OCI-M2 (cell line): ENCODE data around the gene PINK1.

Experiments used
- DNase-seq: peaks from one replicate; lab custom pipeline; 2025; ENCODE audit not compliant: unreplicated experiment; lab: John Stamatoyannopoulos, UW

PINK1 gene

DNA sequence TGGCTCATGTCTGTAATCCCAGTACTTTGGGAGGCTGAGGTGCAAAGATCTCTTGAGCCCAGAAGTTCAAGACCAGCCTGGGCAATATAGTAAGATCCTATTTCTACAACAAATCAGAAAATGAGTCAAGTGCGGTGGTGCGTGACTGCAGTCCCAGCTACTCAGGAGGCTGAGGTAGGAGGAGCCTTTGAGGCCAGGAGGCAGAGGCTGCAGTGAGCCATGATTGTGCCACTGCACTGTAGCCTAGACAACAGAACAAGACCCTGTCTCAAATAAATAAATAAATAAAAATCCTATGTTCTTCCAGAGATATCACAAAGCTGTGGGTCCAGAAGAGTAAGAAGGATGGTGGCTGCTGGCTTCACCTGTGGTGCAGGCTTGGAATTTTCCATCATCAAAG is 22.3 kb upstream of the PINK1 start:
- no peak for DNase-seq

DNA sequence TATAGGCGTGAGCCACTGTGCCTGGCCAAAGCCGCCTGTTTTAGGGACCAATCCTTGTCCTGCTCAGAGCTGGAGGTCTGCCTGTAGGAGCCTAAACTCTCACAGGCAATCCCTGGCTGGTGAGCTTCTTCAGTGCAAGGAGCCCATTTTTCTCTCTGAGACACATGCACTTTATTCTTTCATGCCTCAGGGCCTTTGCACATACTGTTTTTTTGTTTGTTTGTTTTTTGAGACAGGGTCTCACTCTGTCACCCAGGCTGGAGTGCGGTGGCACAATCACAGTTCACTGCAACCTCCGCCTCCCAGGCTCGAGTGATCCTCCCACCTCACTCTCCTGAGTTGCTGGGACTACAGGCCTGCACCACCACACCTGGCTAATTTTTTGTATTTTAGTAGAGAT is 21.6 kb upstream of the PINK1 start:
- no peak for DNase-seq

DNA sequence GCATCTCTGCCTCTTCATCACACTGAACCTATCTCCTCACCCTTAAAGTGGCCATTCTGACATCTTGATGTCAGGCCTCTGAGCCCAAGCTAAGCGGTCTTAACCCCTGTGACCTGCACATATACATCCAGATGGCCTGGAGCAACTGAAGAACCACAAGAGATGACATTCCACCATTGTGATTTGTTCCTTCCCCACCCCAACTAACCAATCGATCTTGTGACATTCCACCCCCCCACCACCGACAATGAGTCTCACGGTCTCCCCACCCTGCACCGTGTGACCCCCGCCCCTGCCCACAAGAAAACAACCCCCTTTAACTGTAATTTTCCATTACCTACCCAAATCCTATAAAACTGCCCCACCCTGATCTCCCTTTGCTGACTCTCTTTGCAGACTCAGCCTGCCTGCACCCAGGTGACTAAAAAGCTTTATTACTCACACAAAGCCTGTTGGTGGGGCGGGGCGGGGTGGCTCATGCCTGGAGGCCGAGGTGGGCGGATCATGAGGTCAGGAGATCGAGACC is 21.0 kb upstream of the PINK1 start:
- DNase-seq, result no peak

DNA sequence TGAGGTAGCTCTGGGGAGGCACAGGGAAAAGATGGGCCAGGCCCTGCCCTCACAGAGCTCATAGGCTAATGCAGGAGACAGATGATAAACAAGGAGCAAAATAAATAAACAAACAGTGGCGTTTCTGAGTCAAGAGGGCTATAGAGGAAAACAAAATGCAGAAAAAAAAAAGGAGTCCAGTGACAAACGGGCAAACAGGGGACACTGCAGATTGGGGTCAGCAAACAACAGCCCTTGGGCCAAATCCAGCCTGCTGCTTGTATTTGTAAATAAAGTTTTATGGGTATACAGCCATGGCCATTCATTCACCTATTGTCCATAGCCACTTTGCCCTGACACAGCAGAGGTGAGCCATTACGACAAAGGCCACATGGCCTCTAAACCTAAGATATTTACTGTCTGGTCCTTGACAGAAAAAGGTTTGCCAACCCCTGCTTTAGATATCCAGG is 19.1 kb upstream of the PINK1 start:
- no peak for DNase-seq

DNA sequence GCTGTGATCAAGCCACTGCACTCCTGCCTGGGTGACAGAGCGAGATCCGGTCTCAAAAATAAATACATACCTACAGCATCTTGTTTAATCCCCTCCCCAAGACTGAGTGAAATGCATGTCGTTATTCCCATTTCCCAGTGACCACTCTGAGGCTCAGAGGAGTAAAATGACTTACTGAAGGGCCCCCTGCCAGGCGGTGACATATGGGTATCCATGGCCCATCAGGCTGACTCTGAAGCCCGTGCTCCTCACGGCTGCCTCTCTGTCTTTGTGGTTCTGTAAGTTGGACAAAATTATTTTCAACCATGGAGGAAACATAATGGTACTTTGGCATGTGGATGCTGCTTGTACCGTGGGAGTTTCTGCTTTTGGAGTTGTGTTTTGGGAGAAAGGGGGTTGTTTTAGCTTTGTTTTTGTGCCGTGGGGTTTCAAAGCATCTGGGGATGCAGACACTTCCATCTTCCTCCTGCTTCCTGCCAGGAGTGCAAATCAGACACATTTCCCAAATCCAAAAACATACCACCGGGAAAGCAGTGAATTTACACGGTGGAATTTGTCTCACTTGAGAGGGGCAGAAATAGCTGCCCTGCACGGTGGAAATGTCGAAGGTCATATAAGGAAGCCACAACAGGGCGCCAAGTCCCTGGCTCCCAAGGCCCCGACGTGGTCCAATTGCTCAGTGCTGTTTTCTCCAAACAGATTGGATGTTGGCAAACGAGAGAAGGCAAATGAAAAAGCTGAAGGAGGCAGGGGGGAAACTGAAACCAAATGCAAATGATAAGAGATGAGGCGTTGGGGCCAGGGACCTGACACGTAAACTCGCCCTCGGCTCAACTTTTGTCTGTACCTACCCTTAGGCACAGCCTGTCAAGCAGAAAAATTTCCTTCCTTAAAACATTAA is 17.1 kb upstream of the PINK1 start:
- DNase-seq, result no peak

DNA sequence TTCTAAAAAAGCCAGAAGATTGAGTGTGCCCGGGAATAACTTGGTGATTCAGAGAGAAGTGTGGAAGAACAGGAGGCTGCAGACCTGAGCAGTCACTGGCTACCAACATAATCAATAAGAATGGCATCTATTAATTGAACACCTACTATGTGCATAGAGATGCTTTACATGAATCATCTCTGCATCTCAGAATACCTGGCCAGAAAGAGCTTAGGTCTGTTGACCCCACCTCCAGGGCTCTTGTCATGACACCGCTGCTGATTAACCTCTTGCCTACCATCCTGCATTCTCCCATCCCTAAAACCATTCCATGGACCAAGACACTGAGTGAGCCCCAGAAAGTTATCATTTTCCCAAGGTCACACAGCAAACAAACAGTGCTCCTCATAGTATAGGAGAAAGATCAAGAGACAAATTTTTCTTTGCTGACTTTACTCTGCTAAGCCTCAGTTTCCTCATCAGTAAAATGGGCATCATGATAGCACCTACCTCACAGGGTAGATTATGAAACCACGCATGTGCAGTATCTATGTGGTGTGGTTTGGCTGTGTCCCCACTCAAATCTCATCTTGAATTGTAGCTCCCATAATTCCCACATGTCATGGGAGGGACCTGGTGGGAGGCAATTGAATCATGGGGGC is 16.3 kb upstream of the PINK1 start:
- DNase-seq, result no peak

- DNase-seq, result no peak
These were observed 14.7 kb upstream of the PINK1 start for GRCh38 chr1:20618550-20618949.

GRCh38 chr1:20619999-20620398 is 13.3 kb upstream of the PINK1 start:
- DNase-seq, result no peak

DNA sequence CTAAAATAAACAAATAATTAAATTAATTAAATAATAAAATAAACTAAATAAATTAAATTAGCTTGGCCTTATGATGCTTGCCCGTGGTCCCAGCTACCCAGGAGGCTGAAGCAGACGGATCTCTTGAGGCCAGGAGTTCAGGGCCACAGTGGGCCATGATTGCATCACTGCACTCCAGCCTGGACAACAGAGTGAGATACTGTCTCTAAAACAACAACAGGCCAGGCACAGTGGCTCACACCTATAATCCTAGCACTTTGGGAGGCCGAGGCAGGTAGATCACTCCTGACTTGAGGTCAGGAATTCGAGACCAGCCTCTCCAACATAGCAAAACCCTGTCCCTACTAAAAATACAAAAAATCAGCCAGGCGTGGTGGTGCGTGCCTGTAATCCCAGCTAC is 12.2 kb upstream of the PINK1 start:
- DNase-seq, result no peak

GRCh38 chr1:20624709-20625108 is 8.5 kb upstream of the PINK1 start:
- DNase-seq, result no peak

DNA sequence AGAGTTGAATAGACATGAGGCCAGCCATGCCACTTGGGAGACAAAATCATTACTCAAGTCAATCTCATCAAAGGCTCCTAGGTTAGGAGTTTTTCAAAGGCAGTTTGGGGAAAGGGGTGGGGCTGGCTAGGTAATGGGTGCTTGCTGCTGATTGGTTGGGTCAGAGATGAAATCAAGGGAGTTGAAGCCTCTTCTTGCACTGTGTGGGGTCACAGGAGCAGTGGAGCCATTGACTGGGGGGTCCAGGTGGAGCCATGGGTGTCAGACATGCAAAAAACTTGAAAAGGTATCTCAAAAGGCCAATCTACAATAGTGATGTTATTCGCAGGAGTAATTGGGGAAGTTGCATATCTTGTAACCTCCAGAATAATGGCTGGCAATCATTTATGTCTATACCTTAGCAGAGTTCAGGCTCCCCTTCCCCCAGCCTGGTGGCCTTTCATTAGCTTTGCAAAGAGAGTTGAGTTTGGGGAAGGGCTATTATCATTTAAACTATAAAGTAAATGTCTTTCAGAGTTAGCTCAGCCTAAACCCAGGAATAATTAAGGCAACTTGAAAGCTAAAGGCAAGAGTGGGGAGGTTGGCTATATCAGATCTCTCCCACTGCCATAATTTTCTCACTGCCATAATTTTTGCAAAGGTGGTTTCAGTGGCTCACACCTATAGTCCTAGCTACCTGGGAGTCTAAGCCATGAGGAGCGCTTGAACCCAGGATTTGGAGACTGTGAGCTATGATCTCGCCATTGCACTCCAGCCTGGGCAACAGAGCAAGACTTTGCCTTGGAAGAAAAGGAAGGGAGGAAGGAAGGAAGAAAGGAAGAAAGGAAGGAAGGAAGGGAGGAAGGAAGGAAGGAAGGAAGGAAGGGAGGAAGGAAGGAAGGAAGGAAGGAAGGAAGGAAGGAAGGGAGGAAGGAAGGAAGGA is 7.8 kb upstream of the PINK1 start:
- no peak for DNase-seq

- DNase-seq, result no peak
These were observed 7.2 kb upstream of the PINK1 start for GRCh38 chr1:20626098-20626427.

DNA sequence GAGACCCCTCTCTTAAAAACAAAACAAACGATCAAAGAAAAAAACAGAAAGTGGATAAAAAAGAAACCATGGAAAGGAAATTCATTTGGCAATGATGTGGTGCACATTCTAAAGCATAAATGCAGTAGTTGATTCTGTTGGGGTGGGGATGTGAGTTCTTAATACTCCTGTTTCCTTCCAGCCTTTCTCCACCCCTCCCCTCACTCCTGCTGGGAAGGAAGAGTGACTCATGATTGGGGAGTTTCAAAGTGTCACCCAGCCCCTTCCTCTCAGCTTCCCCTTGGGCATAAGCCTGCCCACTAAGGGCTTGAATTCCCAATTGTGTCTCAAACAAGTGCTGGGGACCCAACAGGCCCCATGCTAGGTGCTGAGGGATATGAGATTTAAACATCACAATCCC is 6.7 kb upstream of the PINK1 start:
- no peak for DNase-seq

DNA sequence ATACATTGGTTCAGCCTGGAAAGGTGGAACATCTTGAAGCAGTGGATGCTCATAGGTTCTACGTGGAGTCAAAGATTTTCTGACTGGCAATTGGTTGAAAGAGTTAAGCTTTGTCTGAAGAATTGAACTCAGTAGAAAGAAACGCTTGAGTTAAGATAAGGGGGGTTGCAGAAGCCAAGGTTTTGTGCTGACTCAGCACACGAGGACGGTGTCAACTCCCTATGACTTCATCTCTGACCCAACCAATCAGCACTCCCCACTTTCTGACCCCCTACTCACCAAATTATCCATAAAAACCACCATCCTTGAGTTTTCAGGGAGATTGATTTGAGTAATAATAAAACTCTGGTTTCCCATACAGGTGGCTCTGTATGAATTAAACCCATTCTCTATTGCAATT is 2.5 kb upstream of the PINK1 start:
- no peak for DNase-seq

GRCh38 chr1:20632386-20632785 is 872 bp upstream of the PINK1 start:
- DNase-seq, result no peak

DNA sequence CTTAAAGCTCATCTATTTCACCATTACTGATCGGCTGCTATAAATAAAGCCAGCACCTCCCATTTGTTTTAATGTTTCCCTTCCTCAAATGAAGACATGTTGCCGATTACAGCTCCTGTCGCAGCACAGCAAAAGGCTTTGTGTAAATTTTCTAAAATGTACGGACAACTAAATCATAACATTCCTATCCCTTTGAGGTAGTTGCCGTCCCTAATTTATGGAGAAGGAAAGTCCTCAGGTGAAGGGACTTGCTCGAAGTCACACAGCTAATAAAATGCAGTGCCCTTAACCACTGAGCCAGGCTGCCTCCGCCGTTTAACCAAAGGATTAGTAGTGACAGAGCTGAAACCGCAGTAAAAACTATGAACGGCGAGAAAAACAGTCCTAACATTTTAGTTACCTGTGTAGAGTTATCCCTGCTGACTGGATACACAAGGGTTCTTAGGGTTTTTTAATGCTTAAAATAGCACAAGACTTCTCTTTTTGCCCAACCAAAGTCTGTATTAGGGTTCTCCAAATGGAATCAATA is 871 bp downstream of the PINK1 start:
- no peak for DNase-seq

DNA sequence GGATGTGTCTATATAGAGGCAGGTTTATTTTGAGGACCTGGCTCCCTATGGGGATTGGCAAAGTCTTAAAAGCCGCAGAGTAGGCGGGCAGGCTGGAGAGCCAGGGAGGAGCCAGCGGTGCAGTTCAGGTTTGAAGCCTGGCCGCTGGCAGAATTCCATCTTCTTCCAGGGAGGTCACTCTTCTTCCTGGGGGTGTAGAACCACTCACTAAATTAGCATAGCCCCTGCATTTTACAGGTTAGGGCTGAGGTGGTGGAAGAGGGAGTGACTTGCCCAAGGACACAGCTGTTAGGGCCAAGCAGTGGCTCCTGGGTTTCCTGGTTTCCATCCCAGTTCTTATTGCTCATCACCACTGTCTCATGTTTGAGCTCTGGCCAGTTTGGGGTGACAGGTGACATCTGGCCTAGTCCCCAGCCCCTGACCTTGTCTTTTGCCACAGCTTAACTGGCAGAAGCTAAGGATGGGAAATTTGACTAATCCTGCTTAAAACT is 1.4 kb downstream of the PINK1 start:
- peak; percentile 14 for DNase-seq

- no peak for DNase-seq
These were observed 3.6 kb downstream of the PINK1 start for GRCh38 chr1:20636785-20637347.

GRCh38 chr1:20640183-20640597 is 6.9 kb downstream of the PINK1 start:
- no peak for DNase-seq

DNA sequence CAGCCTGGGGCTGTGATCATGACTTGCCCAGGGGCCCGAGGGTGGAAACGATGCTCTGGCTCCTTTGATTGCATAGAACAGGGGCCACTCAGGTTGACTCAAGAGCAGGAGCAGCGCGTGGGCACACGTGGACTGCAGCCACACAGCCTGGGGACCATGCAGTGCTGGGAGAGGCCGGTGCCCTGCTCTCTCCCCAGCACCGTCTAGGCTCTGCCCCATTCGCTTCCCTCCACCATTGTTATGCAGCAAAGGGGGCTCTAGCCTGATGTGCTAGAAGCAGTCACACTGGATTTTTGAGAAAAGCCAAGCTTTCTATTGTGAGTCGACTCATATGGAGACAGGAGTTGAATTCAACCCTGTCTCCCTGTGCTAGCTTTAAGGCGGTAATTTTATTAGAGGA is 8.7 kb downstream of the PINK1 start:
- DNase-seq, result no peak

DNA sequence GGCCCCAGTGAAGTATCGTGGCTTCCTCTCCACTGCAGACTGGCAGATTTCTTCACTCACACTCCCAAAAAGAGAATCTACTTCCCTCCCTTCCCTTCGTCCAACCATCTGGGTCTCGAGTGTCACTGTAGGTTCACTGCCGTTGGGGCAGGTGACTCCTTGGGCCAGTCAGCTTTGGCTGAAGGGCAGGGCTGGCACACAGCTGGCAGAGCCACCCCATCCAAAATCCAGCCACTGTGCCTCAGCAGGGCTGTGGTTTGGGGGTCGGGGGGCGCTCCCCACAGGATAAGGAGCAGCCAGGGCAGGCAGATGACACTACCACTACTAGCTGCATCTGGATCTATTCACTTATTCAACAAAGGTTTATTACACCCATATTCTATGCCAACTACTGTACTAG is 9.8 kb downstream of the PINK1 start:
- no peak for DNase-seq
